Activated CD4-positive, CD25-positive, alpha-beta regulatory T cell treated with anti-CD3 and anti-CD28 coated beads, Interleukin-2, amount 50 U/mL, for 24 hours (primary cell): ENCODE data around the gene PHLDB2.

Experiments
- ATAC-seq, 2 donors: fragments of 150-1000 bp; cut with Tn5 transposase; one replicate each; pipeline ENCODE4 v1.10.0; 2021; ENCODE audit warnings: mild to moderate bottlenecking in 1 of 2, moderate library complexity in 1 of 2

Gene PHLDB2

GRCh38 chr3:111968319-111969054, 109.4 kb downstream of the PHLDB2 start:
- no peak for ATAC-seq

GRCh38 chr3:111970376-111970775, 111.3 kb downstream of the PHLDB2 start:
- no peak for ATAC-seq

- ATAC-seq = no peak
Observed at GRCh38 chr3:111971533-111972130, 112.6 kb downstream of the PHLDB2 start.

- no peak for ATAC-seq
Observed at GRCh38 chr3:111972891-111973290, 113.8 kb downstream of the PHLDB2 start.

DNA sequence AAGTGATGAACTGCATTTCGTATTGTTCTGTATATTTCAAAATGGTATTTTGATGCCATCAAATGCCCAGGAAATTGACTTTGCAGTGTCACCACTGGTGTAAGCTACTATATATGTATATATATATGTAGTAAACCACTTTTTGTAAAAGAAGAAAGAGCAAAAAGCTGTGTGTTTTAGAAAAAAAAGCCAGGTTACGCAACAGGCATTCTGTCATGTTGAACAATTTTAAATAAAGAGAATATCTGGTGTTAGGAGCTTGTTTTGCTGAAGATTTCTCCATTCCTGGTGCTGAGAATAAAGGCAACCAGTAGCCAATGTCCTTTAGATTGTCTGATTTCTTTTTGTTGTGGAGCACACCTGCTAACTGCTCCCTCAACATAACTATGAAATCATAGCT, 116.1 kb downstream of the PHLDB2 start:
- no peak for ATAC-seq

DNA sequence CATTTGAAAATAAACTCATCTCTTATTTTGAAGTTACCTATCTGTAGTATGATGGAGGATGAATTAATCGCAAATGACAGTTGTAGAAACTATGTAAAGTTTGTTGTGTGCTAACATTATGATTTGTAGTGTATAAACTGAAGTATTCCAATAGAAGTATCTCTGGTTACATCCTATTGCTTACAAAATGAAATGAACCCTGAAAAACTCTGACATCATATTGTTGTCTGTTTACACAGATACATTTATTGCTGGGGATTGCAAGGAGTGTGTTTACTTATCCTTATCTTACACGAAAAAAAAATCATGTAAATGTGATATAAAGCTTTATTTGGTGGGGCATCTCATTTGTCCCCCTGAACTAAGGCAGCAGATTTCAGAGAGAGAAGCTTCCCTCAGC, 117.2 kb downstream of the PHLDB2 start:
- ATAC-seq = no peak

GRCh38 chr3:111978583-111979433, 119.7 kb downstream of the PHLDB2 start, which contains the start of gene ABHD10:
ABHD10 (plus strand) TSS chr3:111979026; CDS start chr3:111979062, 36 bp downstream.
- ATAC-seq = peak; percentile 93 to 96

GRCh38 chr3:111979434-111980038, 120.5 kb downstream of the PHLDB2 start:
- peak; percentile 13 to 21 for ATAC-seq

DNA sequence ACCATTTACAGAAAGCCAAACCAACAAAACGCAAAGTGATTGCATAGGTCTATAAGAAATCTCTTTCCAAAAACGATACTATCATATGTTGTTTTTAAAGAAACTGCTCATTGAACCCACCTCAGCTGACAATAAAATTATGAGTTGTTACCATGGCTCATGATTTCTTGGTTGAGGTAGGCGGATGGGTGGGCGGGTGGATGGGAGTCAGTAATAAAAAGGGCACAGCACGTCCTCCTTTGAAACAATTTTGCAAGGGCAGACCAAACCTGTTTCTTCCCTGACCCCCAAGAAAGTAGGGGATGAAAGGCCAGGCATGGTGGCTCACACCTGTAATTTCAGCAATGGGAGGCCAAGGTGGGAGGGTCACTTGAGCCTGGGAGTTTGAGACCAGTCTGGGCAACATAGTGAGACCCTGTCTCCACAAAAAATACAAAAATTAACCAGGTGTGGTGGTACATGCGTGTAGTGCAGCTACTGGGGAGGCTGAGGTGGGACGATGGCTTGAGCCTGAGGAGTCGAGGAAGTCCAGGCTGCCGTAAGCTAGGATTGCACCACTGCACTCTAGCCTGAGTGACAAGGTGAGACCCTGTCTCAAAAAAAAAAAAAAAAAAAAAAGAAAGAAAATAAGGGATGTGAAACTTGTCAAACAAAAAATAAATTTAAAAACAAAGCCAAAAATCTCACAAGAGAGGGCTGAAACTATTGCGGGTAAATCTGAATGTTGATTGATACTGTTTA, 121.8 kb downstream of the PHLDB2 start:
- ATAC-seq = no peak

- ATAC-seq = no peak
Observed at GRCh38 chr3:111981457-111981763, 122.3 kb downstream of the PHLDB2 start.

DNA sequence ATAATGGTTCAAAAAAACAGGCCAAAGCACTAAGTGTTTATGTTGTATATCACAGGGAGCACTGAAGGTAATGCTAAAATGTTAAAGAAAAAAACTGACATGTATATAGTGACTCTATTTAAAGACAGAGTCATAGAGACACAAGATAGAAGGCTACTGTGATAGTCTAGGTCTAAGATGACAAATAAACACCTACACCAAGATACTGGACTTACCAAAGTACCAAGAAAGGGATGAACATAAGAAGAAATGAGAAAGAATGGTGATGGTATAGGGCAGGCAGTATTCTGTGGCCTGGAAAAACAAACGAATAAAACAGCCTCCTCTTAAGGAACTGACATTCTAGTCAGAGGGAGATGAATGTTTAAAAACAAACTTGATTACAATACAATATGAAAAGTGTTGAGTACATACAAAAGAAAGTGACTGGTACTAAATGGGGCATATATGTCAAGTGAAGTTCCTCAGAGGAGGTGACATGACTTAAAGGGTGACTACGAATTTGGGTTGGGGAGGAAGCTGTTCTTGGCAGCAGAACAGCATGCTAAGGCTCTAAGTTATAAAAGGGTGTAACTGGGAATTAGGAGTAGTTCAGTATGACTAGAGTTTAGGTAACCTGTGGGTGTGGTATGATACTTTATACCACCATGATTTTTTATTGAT, 125.7 kb downstream of the PHLDB2 start:
- ATAC-seq = peak in 1 of 2 donors; percentile 25

GRCh38 chr3:111986800-111987199, 127.7 kb downstream of the PHLDB2 start:
- ATAC-seq = no peak

GRCh38 chr3:111989061-111989678, 130.1 kb downstream of the PHLDB2 start:
- peak; percentile 66 to 68 for ATAC-seq

GRCh38 chr3:111993038-111993437, 134.0 kb downstream of the PHLDB2 start:
- no peak for ATAC-seq

GRCh38 chr3:111998636-111999483, 139.8 kb downstream of the PHLDB2 start, which contains the start of gene TAGLN3:
TAGLN3 (plus strand) TSS chr3:111998922; CDS start chr3:111999423, 501 bp downstream.
- ATAC-seq = no peak

DNA sequence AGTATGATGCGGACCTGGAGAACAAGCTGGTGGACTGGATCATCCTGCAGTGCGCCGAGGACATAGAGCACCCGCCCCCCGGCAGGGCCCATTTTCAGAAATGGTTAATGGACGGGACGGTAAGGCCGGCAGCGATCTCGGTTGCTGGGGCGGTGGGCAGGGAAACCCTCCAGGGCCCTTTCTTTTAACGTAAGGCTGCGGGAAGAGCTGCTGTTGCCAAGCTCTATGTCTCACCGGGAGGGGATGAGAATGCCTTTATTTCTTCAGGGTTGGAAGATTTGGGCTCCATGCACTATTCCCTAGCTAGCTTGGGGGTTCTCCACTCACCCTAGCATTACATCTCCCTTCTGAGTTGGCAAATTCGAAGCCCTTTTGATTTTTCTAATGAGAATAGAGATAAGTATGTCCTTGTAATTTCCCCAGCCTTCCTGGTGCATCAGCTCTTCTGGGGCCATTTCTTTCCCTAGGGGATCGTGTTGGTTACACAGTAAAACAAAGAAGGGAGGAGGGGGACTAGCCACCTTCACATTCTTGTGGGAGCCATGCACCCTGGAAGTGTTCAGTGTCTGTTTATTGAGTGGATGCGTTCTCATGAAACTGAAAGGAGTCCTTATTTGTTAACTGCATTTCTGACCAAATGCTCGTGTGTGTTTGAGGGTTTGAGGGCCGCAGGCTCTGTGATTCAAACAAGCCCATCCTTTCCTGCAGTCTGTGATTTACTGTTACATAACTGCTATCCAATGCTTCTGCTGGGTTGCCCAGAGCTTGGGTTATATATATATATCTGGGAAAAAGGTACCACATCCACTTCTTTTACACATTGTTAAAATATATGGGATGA, 140.6 kb downstream of the PHLDB2 start:
- ATAC-seq = no peak

DNA sequence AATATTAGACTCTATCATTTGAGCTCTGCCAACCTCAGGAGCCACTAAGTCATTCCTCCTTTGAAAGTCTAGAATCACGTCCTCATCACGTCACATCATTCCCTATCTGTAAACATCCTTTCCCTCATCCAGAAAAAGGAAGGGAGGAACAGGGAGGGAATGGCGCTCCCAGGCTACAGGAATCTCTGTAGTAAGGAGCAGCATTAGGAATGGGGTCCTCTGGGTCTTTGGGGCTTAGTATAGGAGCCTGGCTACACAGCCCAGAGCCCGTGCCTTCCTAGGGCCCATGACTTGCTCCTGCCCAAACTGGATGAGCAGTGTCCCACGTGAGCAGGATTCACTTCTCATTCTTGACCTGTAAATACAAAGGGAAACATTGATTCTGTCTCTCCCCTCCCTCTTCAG, 141.3 kb downstream of the PHLDB2 start:
- ATAC-seq = no peak

DNA sequence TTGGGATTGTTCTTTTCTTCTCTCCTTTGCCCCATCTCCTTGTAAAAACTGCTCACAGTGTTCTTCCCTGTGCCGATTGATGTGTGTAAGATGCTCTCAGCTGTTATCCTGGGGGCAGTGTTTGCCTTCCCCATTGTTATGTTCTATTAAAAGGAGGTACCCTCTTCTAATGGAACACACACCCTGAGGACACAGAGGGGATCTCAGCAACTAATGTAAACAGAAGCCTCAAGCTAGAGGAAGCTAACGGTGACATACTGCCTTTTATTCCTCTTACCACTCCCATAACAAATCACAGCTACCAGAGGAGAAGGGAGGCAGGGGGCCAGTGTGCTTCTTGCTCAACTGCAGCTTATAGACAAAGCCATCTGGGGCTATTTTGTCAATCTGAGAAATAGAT, 141.9 kb downstream of the PHLDB2 start:
- ATAC-seq = no peak

GRCh38 chr3:112001526-112001925, 142.5 kb downstream of the PHLDB2 start:
- peak; percentile 23 to 35 for ATAC-seq
